Upper lobe of left lung (tissue), 6 donors: Measurements from ENCODE around the gene ISOC2. TPM values are rescaled to one million over a fixed set of nuclear protein-coding genes. Genes with fewer than 3 reads are reported as not detected.
A peak's percentile ranks its signal among the peaks of the same experiment; 100 is the strongest.

Experiments used
- ATAC-seq, 2 donors: fragments of 200-7000 bp; cut with Tn5 transposase; one replicate each; pipeline ENCODE4 v1.9.1; 2022; ENCODE audit warnings: mild to moderate bottlenecking in 2 of 2, moderate library complexity in 2 of 2; ENCODE audit not compliant: low FRiP score in 2 of 2
- DNase-seq, 2 donors: peaks; one replicate each; pipeline ENCODE4 v3.0.0-alpha.2; 2019 to 2020
- H3K27ac ChIP-seq, 4 donors: fragments of 200-600 bp; sonication (generic); one replicate each; pipeline ENCODE4 v1.5.1; 2016 to 2019
- H3K27me3 ChIP-seq, 4 donors: fragments of 200-600 bp; sonication (generic); one replicate each; pipeline ENCODE4 v1.5.1; 2017 to 2019
- H3K36me3 ChIP-seq, 4 donors: fragments of 200-600 bp; sonication (generic); one replicate each; pipeline ENCODE4 v1.5.1; 2016 to 2019
- H3K4me1 ChIP-seq, 4 donors: fragments of 200-600 bp; sonication (generic); one replicate each; pipeline ENCODE4 v1.5.1; 2018 to 2019
- H3K4me3 ChIP-seq, 4 donors: fragments of 200-600 bp; sonication (generic); one replicate each; pipeline ENCODE4 v1.5.1; 2017 to 2019; ENCODE audit warnings: mild to moderate bottlenecking in 2 of 4, moderate library complexity in 1 of 4
- H3K9me3 ChIP-seq, 4 donors: fragments of 200-600 bp; sonication (generic); one replicate each; pipeline ENCODE4 v1.5.1; 2018 to 2019
- EP300 ChIP-seq, 4 donors: sonication (generic); formaldehyde crosslinking; IDR thresholded peaks; one replicate each; pipeline ENCODE4 v1.5.1; 2017; ENCODE audit warnings: antibody characterized with exemption in 4 of 4, control low read depth in 2 of 4
- POLR2A ChIP-seq, 4 donors: fragments of 450-650 bp; IDR thresholded peaks; one replicate each; pipeline ENCODE4 v1.5.1; 2016 to 2017; ENCODE audit warnings: antibody characterized with exemption in 4 of 4, mild to moderate bottlenecking in 2 of 4
- POLR2AphosphoS5 ChIP-seq, 2 donors: sonication (generic); formaldehyde crosslinking; IDR thresholded peaks; one replicate each; pipeline ENCODE4 v1.5.1; 2017; ENCODE audit warnings: antibody characterized with exemption in 2 of 2
- WGBS, 2 donors: methylation state at CpG; one replicate each; pipeline ENCODE4 v1.1.5; 2017 to 2018; 5-methylcytosine and 5-hydroxymethylcytosine counted together
- total RNA-seq, 6 donors: library from RNA; depleted of rRNA in 4 of 6; stranded (reverse); fragments of >200 nt in 4 of 6; gene quantifications; one replicate each; pipeline versions ENCODE4 v1.1.0 to v1.2.1, GENCODE V29; 2016 to 2021
- TF ChIP-seq, protein P1 (sequence below), 6 experiments: fragments of 450-650 bp in 4 of 6; fragments of 200-600 bp in 2 of 6; sonication (generic) in 2 of 6; IDR thresholded peaks; one replicate each; pipeline ENCODE4 v1.5.1; 2016 to 2019; ENCODE audit warnings: antibody characterized with exemption in 6 of 6
- donor health status: DM: no; HTN: no; CAD: no; lungs with moderate emphysema.
- donor health status: DM: no; HTN: yes; CAD: no; lungs with severe emphysema.

Gene ISOC2
- total RNA-seq, 6 donors from 2014 or later, result 4.2 to 44.8 (median 36.7) TPM

DNA sequence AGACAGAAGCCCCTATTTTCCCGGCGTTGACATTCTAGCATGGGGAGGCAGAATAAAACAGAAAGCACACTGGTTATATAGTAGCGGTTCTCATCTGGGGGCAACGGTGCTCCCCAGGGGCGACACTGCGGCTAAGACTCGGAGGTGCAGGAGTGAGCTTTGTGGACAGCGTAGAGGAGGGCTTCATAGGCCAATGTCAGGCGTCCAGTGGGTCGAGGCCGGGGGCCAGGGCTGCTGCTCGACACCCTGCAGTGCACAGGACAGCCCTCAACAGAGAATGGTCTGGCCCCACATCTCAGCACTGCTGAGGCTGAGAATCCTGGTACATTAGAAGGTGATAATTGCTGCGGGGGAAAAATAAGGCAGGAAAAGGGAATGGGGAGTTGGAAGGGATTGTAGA is 16.5 kb upstream of the ISOC2 start:
- H3K4me1 ChIP-seq, result peaks cover 15 to 24% (median 20%) of the 10 kb centered on the region in 4 donors
- H3K27me3 ChIP-seq, result no peaks in the 10 kb centered on the region
- peak overlapping the region in 1 of 4 donors; percentile 89 for H3K4me3 ChIP-seq
- no peak overlapping the region for H3K27ac ChIP-seq
- WGBS, 2 donors, result 84 to 94% methylated on average over 13 of the region's 13 CpGs
- no peak for ATAC-seq
- H3K36me3 ChIP-seq, result peaks cover 4 to 22% (median 15%) of the 10 kb centered on the region in 4 donors
- H3K9me3 ChIP-seq, result no peaks in the 10 kb centered on the region
- TF ChIP-seq EP300 (IDR thresholded peaks at IDR 0.05), result no peak
- DNase-seq, result peak in 1 of 2 donors; percentile 73

DNA sequence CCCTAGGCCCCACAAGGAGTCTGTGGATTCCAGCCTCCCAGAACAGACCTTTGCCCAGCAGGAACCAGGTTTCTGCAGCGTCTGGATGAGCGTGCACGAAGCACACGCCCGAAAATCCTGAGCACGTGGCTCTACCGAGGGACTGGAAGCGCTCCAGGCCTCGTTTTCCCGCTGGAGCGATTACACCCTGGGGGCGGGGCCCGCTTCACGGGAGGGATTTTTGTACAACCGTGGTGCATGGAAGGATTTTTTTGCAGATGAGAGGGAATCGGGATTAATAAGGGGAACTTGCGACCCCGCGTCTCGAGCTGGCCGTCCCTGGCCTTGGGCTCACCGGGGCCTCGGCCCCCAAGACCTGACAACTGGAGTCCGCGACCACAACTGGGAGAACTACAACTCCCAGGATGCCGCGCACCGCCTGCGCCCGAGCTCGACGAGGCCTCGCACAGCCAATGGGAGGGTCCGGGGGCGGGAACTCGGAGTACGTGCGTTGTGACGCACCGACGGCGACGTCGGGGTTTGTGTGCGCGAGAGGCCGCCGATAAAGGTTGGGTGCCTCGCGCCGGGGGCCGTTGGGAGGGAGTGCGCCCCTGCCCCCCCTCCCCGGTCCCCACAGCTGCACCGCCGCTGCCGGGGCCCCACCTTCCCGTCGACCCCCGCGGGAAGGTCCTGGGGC is 14.8 kb upstream of the ISOC2 start, which contains the start of gene ZNF628:
Gene ZNF628, plus strand, starts transcription at position 518 of the 676 bp plus-strand sequence. CDS start 3,294 bp downstream, outside the sequence.
- H3K36me3 ChIP-seq, result peaks cover 0 to 5% (median 2%) of the 10 kb centered on the region in 4 donors
- no peaks in the 10 kb centered on the region for H3K27me3 ChIP-seq
- WGBS, 2 donors, result 0 to 1% methylated on average over 12 to 53 of the region's 61 CpGs
- peaks cover 15 to 24% (median 20%) of the 10 kb centered on the region in 4 donors for H3K4me1 ChIP-seq
- H3K4me3 ChIP-seq, result peak within 1 kb of the TSS; percentile 50 to 89 (median 61)
- peak in 2 of 4 donors; percentile 34 to 89 for TF ChIP-seq POLR2A (IDR thresholded peaks at IDR 0.05)
- peak; percentile 78 to 92 for TF ChIP-seq POLR2AphosphoS5 (IDR thresholded peaks at IDR 0.05)
- no peak for TF ChIP-seq EP300 (IDR thresholded peaks at IDR 0.05)
- TF ChIP-seq, protein P1, sequence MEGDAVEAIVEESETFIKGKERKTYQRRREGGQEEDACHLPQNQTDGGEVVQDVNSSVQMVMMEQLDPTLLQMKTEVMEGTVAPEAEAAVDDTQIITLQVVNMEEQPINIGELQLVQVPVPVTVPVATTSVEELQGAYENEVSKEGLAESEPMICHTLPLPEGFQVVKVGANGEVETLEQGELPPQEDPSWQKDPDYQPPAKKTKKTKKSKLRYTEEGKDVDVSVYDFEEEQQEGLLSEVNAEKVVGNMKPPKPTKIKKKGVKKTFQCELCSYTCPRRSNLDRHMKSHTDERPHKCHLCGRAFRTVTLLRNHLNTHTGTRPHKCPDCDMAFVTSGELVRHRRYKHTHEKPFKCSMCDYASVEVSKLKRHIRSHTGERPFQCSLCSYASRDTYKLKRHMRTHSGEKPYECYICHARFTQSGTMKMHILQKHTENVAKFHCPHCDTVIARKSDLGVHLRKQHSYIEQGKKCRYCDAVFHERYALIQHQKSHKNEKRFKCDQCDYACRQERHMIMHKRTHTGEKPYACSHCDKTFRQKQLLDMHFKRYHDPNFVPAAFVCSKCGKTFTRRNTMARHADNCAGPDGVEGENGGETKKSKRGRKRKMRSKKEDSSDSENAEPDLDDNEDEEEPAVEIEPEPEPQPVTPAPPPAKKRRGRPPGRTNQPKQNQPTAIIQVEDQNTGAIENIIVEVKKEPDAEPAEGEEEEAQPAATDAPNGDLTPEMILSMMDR (IDR thresholded peaks at IDR 0.05), result no peak
- H3K27ac ChIP-seq, result peak within 1 kb of the TSS; percentile 94 to 98 (median 96)
- ATAC-seq (peak; percentile 96 to 98), DNase-seq (peak; percentile 98 to 99)
- no peaks in the 10 kb centered on the region for H3K9me3 ChIP-seq

DNA sequence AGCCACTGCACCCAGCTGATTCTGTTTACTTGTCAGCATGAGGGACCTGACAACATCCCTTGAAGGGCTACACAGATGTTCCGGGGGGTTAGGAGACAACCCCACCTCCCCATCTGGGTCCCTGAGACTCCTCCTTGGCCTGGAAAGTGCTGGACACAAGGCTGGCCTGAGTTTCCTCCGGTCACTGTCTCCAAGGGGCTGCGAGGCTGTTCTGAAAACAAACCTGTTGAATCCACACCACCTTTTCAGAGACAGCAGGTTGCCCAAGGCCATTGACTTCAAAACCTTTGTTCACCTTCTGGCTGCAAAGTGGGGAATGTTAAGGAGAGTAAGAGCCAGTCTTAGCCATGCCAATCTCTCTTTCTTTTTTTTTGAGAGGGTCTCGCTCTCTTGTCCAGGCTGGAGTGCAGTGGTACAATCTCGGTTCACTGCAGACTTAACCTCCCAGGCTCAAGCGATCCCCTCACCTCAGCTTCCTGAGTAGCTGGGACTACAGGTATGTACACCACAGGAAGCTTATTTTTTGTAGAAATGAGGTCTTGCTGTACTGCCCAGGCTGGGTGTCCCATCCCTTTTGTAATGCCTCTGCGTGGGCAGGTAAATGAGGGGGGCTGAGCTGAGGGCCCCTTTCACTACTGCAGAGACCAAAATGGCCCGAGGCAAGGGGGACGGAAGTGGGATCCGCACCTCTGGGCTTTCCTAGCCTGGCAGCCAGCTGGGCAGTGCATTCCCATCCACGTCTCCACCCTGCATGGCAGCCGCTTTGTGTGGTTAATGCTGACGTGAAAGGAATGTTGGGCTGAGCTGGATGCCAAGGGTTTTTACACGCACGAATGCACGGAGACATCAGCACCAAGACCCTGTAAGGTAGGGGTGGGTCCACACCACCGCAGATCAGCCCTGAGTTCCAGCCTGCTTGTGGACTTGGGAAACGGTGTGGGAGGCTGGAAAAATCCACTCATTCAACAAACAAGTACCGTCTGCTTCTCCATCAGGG is 13.1 kb upstream of the ISOC2 start:
- no peak overlapping the region for H3K27ac ChIP-seq
- H3K9me3 ChIP-seq, result no peaks in the 10 kb centered on the region
- DNase-seq (no peak), ATAC-seq (no peak)
- H3K4me3 ChIP-seq, result no peak overlapping the region
- H3K27me3 ChIP-seq, result no peaks in the 10 kb centered on the region
- 90 to 92% methylated on average over 16 to 19 of the region's 19 CpGs for WGBS, 2 donors
- H3K4me1 ChIP-seq, result peaks cover 15 to 24% (median 20%) of the 10 kb centered on the region in 4 donors
- H3K36me3 ChIP-seq, result no peaks in the 10 kb centered on the region
- TF ChIP-seq POLR2A (IDR thresholded peaks at IDR 0.05) (no peak), POLR2AphosphoS5 (IDR thresholded peaks at IDR 0.05) (no peak), EP300 (IDR thresholded peaks at IDR 0.05) (no peak)
- TF ChIP-seq, protein P1 (IDR thresholded peaks at IDR 0.05), result no peak

DNA sequence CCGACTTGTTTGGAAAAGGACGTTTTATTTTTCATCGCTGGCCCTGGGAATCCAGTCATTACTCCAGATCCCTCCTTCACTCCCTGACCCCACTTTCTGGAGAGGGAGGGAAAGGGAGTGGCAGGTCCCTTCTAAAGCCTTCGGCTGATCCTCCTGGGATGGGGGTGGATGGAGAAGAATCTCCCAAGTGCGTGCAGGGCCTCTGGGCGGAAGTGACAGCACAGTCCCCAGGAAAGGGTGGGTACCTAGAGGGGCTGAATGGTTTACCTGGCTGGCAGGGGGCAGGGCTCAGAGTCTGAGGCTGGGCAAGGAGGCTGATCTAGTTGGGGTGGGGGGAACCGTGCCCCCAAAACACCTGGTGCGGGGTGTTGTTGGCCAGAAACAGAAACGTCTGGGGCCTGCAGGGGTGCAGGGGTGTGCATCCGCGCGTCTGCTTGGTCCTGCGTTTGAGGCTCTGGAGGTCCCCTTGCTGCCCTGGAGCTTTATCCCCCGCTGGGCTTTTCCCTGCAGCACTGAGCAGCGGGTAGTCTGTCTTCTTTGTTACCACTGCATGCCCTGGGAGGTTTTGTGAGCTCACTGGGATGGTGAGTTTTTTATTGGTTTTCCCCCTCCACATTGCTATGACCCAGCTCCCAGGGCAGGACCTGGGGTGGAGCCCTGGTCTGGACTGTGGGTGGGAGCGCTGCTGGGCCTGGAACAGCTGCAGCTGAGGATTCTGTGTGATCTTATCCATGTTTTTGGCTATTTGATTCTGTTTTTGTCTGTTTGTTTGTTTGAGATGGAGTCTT is 12.0 kb upstream of the ISOC2 start:
- Histone ChIP-seq H3K27ac (no peak overlapping the region), H3K4me1 (peaks cover 15 to 23% (median 19%) of the 10 kb centered on the region in 4 donors), H3K27me3 (no peaks in the 10 kb centered on the region), H3K9me3 (no peaks in the 10 kb centered on the region), H3K4me3 (no peak overlapping the region), H3K36me3 (no peaks in the 10 kb centered on the region)
- ATAC-seq (peak in 1 of 2 donors; percentile 26), DNase-seq (peak in 1 of 2 donors; percentile 22)
- whole genome bisulfite sequencing, 2 donors, result 78 to 80% methylated on average over 13 to 16 of the region's 16 CpGs
- no peak for TF ChIP-seq POLR2AphosphoS5 (IDR thresholded peaks at IDR 0.05)
- TF ChIP-seq, protein P1 (IDR thresholded peaks at IDR 0.05), result no peak
- no peak for TF ChIP-seq EP300 (IDR thresholded peaks at IDR 0.05)
- no peak for TF ChIP-seq POLR2A (IDR thresholded peaks at IDR 0.05)
